ENCODE measurements around the gene PARP16.

The PARP16 gene

DNA sequence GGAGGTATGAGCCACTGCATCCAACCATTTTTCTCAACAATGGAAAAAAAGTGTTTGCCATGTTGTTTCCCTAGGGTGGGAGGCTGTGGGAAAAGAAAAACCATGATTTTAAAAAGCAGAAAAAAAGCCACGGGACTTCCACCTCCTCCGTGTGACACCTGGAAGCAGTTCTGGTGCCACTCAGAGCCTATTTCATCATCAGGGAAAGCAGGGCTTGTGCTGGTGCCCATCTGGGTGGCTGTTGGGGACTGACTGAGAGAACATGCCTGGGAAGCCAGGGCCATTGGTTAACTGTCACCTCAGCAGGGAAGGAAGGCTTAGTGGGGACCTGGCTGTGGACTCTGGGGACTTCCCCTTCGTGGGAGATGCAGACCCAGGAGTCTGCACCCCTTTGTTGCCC lies 25.1 kb upstream of the PARP16 start:
- no peak for DNase-seq (ENCODE audit: low read depth in 2 of 2)

DNA sequence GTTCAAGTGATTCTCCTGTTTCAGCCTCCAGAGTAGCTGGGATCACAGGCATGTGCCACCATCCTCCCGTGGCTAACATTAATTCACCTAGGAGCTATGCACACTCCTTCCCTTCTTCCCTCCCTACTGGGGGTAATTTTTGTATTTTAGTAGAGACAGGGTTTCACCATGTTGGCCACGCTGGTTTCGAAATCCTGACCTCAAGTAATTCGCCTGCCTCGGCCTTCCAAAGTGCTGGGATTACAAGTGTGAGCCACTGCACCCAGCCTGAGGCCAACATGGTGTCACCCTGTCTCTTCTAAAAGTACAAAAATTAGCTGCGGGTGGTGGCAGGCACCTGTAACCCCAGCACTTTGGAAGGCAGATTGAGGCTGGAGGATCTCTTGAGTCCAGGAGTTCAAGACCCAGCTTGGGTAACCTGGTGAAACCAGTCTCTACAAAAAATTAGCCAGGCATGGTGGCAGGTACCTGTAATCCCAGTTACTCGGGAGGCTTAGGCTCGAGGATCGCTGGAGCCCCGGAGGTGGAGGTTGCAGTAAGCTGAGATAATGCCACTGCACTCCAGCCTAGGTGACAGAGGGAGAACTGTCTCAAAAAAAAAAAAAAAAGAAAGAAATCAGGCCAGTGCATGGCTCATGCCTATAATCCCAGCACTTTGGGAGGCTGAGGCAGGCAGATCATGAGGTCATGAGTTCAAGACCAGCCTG lies 23.9 kb upstream of the PARP16 start:
- DNase-seq (ENCODE audit: low read depth in 2 of 2), result no peak

DNA sequence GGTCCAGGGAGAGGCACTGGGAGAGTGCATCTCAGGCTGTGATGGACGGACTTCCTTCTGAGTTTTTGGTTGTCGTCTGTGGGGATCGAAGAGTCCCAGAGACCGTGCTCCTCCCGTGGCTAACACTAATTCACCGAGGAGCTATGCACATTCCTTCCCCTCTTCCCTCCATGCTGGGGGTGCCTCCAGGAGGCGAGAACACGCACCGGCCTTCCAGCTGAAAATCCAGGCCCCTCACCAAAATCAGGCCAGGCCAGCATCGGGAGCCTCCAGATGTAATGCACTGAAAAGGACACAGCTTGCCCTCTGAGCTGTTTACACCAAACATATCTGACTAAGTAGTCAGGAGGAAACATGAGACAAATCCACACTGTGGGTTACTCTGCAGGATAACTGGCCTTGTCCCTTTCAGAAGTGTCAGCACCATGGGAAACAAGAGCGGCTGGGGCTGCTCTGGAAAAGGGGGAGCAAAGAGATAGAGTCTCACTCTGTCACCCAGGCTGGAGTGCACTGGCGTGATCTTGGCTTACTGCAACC lies 23.3 kb upstream of the PARP16 start:
- no peak for DNase-seq (ENCODE audit: low read depth in 2 of 2)

DNA sequence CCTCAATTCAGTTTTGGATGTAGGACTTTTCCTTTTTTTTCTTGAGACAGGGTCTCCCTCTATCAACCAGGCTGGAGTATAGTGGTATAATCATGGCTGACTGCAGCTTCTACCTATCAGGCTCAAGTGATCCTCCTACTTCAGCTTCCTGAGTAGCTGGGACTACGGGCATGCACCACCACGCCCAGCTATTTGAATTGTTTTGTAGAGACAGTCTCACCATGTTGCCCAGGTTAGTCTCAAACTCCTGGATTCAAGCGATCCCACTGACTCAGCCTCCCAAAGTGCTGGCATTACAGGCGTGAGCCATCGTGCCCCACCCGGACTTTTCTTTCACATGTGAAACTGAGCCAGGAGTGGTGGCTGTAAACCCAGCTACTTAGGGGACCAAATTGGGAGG lies 21.3 kb upstream of the PARP16 start:
- no peak for DNase-seq (ENCODE audit: low read depth in 2 of 2)

DNA sequence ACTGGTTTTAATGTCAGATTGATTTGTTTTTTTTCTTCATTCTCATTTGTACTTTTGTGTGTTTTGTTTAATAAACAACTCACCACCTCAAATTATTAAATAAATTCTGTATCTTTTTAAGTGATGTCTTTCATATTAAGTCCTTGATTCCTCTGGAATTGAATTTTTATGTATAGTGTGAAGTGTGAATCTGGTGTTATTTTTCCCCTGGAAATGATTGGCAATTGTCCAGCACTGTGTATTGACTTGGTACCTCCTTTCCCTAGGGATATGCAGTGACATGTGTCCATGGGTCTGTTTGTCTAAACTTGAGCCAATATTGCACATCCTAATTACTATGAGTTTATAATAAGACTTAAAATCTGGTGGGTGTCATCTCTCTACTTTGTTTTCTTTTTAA lies 19.9 kb upstream of the PARP16 start:
- DNase-seq (ENCODE audit: low read depth in 2 of 2), result no peak

DNA sequence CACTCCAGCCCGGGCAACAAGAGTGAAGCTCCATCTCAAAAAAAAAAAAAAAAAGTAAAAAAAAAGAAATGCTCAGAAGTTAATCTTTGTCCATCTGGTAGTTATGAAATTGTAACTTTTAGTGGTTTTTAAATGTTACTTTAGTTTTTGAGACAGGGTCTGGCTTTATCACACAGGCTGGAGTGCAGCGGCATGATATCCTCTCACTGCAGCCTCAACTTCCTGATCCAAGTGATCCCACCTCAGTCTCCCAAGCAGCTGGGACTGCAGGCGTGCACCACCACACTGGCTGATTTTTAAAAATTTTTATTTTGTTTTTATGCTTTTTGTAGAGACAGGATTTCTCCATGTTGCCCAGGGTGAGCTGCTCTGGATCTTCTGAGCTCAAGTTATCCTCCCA lies 19.1 kb upstream of the PARP16 start:
- no peak for DNase-seq (ENCODE audit: low read depth in 2 of 2)

DNA sequence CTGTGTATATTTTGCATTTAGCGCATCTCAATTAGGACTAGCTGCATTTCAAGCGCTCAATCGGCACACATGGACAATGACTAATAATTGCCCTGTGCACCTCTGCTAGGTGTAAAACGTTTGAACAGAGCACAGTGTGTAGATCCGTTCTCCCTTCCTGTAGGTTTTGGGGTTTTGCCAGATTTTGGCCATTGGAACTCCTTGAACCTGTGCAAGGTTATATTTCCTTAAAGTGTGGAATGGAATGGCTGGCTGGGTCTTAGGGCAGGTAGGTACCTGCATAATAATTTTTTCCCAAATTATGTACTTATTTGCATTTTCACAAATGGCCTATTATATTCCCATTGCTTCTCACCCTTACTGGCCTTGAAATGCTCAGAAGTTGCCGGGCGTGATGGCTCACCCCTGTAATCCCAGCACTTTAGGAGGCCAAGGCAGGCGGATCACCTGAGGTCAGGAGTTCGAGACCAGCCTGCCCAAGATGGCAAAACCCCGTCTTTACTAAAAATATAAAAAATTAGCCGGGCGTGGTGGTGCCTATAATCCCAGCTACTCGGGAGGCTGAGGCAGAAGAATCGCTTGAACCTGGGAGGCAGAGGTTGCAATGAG lies 18.6 kb upstream of the PARP16 start:
- no peak for DNase-seq (ENCODE audit: low read depth in 2 of 2)

DNA sequence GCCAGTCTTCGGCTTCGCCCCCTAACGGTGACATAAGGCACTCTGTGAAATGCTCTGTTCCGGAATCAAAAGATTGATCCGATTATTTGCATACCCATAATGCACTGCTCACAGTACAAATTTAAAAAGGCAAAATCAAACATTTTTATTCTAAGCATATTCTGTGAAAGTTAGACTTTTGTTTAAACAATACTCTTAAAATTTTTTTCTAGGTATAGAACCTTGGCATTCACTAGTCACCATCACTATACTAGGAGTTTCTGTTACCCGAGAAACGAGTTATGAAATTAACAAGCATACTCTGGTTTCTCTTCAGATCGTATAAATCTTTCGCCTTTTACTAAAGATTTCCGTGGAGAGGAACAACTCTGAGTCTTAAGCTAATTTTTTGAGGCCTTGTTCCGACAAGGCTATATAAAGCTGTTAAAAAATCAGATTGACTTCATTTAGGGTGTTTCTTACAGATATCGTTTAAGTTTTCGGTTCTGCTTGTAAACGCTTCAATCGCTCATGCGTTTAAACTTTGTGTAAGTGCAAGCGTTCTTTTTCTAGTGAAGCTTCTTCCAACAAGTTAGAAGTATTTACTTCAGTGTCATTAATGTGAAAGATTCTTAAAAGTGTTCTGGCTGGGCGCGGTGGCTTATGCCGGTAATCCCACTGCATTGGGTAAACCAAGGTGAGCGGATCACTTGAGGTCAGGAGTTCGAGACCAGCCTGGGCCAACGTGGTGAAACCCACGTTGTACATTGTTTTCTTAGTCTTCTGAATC lies 17.9 kb upstream of the PARP16 start, which contains the start of gene RNU5B-1:
RNU5B-1 (plus strand) TSS at position 297 of the 769 bp plus-strand sequence.
- peak; percentile 73 to 77 for DNase-seq (ENCODE audit: low read depth in 2 of 2)

DNA sequence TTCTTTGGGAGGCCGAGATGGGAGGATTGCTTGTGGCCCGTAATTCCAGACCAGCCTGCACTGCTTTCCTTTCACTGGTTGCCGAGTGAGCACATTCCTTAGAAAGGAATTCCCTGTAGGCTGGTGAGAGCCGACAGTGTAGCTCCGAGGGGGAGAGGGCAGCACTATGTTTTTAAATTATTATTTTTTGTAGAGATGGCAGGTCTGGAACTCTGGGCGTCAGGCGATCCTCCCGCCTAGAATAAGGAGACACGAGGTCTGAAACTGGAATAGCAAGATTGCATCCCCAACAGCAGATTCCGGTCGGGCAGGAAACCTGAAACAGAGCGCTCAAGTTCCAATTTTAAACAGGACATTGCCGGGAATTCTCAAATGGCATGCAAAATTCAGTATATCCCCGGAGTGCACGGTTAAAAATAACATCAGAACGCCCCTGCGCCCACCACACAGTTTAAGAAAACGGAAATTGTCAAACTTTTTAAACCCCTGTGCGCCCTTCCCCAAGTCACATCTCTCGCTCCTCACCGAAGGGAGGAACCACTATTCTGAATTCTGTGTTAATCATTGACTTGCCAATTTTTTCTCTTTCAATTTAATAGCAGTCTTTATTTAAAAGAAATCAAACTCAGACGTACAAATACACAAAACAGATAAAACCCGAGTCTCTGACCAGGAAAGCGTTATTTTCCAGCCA lies 17.2 kb upstream of the PARP16 start:
- no peak for DNase-seq (ENCODE audit: low read depth in 2 of 2)

DNA sequence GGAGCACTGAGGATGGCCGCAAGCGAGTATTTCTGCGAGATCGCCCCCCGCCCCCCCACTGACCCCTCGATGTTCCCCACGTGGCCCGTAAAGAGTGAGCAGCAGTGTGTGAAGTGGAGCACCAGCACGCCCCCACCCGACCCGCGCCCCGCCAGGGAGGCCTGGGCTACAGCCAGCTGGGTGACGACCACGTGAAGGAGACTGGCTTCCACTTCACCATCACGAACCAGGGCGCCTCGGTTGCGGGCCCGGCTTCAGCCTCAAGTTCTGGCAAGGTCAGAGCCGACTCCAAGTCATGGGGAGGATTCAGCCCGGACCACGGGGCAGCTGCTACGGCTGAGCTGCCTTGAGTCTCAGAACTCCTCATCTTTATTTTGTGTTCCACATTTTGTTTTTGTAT lies 15.4 kb upstream of the PARP16 start:
- no peak for DNase-seq (ENCODE audit: low read depth in 2 of 2)

DNA sequence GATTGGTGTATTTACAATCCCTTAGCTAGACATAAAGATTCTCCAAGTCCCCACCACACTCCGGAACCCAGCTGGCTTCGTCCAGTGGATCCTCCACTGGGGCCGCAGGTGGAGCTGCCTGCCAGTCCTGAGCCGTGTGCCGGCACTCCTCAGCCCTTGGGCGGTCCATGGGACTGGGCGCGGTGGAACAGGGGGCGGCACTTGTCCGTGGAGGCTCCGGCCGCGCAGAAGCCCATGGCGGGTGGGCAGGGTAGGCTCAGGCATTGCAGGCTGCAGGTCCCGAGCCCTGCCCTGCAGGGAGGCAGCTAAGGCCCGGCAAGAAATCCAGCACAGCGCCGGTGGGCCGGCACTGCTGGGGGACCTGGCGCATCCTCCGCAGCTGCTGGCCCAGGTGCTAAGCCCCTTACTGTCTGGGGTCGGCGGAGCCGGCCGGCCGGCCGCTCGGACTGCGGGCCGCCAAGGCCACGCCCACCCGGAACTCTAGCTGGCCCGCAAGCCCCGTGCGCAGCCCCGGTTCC lies 14.3 kb upstream of the PARP16 start:
- DNase-seq (ENCODE audit: low read depth in 2 of 2), result no peak

DNA sequence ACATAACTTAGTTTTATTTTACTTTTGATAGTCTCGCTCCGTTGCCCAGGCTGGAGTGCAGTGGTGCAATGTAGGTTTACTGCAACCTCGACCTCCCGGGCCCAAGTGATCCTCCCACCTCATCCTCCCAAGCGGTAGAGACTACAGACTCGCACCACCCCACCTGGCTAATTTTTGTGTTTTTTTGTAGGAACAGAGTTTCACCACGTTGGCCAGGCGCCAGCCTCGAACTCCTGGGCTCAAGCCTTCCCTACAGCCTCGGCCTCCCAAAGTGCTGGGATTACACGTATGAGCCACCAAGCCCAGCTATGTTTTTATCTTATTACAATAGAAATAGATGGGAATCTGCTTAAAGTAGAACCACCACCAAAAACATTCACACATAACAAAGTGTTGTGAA lies 12.0 kb upstream of the PARP16 start:
- DNase-seq (ENCODE audit: low read depth in 2 of 2), result no peak

DNA sequence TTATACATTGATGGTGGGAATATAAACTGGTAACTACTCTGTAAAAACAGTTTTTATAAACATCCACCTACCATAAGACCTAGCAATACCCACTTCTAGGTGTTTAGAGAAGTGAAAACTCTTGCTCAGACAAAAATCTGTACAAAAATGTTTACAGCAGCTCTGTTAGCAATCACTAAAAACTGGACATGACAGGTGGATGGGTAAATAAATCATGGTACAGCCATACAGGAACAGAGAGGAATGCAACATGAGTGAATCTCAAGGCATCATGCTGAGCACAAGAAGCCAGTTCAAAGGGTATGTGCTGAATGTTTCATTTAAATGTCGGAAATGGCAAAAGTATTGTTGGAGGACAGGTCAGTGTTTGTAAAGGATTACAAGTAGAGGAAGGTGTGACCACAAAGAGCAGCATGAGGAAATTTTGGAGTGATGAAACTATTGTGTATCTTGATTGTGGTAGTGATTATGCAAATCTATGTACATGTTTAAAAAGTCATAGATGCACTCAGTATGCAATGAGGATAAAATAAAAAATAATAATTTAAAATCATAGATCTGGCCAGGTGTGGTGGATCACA lies 6.3 kb upstream of the PARP16 start:
- DNase-seq (ENCODE audit: low read depth in 2 of 2), result no peak

DNA sequence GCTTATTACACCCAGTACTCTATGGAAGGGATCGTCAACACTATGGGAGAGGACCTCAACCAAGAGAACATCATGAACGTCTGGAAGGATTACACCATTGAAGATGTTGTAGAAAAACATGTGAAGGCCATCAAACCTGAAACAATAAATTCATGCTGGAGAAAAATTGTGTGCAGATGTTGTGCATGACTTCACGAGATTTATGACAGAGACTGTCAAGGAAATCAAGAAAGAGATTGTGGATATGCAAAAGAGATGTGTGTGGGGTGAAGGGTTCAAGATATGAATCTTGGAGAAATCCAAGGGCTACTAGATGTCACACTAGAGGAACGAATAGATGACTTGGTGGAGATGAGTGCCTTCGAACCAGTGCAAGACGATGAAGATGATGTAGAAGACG lies 3.5 kb upstream of the PARP16 start:
- DNase-seq (ENCODE audit: low read depth in 2 of 2), result no peak

DNA sequence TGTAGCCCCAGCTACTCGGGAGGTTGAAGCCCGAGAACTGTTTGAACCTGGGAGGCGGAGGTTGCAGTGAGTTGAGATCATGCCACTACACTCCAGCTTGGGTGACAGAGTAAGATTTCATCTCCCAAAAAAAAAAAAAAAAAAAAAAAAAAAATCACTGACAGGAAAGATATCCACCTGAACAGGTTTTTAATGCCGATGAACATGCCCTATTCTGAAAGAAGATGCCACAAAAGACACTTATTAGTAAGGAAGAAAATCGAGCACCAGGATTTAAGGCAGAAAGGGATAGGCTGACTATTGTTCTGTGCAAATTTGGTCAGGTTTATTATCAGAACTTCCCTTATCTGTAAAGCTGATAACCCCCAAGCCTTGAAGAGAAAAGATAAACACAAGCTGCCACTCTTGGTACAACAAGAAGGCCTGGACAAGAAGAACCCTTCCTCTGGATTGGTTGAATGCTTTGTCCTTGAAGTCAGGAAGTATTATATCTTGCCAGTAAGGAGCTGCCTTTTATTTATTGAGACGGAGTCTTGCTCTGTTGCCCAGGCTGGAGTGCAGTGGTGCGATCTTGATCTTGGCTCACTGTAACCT lies 2.7 kb upstream of the PARP16 start:
- no peak for DNase-seq (ENCODE audit: low read depth in 2 of 2)

DNA sequence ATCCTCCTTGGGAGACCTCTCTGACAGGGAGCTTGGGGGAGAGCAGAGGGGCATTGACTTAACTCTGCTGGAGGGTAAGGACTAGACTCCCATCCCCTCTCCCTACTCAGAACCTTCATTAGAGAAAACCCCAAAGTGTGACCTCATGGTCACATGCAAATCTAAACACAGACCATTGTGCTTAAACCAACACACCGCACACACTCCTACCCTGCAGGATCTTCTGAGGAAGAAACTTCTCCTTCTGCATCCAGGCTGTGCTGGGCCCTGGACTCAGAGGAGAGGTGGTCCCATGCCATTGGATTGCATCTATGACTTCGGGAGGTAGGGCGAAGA lies 805 bp upstream of the PARP16 start:
- DNase-seq (ENCODE audit: low read depth in 2 of 2), result no peak

DNA sequence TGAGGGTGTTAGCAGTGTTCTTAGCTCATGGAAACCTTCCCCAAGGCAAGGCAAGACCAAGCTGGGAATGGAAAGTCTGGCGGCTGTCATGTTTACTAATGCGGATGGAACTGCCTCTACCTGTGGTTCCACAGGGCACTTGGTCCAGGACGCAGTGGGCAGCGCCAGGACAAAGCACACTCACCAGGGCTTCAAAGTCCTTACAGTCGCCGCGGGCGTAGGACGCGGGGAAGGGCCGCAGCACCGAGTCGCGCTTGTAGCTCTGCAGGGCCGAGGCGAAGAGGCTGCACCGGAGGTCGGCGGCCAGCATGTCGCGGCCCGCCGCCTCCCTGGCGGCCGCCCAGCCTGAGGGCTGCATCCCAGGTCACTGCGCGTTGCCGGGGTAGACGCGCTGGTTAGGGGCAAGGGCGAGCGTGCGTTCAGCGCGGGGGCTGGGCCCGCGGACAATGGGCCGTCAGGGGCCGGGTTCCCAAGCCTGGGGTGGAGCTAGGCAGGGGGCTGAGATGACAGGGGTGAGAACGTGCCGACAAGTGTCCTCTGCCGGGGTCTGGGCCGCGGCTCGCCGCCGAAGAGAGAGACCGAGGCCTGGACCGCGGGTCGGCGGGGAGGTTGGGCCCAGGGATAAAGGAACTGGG lies 497 bp downstream of the PARP16 start:
- peak in 1 of 2 donors; percentile 10 for DNase-seq (ENCODE audit: low read depth in 2 of 2)

DNA sequence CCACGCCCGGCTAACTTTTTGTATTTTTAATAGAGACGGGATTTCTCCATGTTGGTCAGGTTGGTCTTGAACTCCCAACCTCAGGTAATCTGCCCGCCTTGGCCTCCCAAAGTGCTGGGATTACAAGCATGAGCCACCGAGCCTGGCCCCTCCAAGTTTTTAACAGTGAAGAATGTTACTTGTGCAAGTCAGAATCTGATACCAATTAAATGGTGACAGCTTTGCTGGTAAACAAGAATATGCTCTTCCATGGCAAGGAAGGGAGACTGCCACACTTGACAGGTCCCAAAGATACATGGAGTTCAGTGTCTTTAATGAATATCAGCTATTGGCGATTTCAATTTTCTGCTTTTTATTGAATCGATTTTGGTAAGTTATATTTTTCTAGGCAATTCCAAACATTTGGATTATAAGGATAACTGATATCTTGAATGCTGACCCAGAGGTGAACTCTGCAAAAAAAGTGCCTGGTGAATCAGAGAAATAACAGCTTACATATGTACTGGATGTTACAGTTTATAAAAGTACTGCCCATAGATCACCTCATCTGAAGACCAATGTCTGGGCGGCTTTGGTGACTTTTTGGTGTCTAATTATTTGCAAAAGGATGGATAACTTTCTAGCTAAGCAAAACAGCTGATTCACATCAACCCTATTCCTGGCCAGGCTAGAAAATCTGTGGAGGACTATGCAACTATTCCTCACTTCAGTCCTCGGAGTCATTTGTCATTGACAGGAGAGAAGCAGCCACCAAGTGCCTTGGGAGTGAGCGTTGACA lies 1.2 kb downstream of the PARP16 start:
- no peak for DNase-seq (ENCODE audit: low read depth in 2 of 2)

DNA sequence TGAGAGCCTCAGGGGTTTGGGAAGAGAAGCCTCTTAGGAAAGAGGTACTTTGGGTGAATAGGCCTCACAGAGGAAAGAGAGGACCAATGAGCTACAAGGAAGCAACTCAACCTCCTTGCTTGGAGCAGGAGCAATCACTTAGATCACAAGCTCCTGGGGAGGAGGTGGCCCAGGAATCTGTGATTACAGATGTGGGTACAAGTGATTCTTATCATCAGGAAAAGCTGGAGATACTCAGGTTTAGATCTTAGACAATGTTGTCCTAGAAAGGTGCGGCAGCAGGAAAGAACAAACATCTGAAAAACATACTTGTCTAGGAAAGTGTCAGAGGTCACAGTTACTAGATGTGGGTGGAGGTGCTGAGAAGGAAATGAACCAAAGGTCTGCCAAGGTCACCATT lies 8.2 kb downstream of the PARP16 start:
- no peak for DNase-seq (ENCODE audit: low read depth in 2 of 2)

DNA sequence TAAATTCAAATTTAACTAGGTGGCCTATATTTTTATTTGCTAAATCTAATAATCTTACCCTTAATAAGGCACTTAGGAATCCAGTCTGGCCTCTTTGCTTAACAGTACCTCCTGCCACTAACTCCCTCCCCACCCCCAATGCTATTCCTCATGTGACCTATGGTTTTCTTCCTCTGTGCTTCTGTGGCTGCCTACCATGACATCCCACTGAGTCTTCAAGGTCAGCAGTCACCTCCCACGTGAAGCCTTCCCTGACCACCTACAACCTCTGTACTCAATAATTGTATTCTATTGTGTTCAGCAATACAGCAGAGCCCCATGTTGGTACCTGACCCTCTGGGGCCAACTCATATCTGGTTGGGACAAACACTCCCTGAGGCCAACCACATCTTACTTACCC lies 9.7 kb downstream of the PARP16 start:
- DNase-seq (ENCODE audit: low read depth in 2 of 2), result no peak

Measured in stimulated activated CD8-positive, alpha-beta memory T cell treated with anti-CD3 and anti-CD28 coated beads, Interleukin-15, amount 100 ng/mL, for 48 hours (primary cell).